ENCODE measurements around the gene HDAC4.

HDAC4 gene

GRCh38 chr2:239300871-239301735, 99.7 kb downstream of the HDAC4 start:
- TF ChIP-seq, protein P1, sequence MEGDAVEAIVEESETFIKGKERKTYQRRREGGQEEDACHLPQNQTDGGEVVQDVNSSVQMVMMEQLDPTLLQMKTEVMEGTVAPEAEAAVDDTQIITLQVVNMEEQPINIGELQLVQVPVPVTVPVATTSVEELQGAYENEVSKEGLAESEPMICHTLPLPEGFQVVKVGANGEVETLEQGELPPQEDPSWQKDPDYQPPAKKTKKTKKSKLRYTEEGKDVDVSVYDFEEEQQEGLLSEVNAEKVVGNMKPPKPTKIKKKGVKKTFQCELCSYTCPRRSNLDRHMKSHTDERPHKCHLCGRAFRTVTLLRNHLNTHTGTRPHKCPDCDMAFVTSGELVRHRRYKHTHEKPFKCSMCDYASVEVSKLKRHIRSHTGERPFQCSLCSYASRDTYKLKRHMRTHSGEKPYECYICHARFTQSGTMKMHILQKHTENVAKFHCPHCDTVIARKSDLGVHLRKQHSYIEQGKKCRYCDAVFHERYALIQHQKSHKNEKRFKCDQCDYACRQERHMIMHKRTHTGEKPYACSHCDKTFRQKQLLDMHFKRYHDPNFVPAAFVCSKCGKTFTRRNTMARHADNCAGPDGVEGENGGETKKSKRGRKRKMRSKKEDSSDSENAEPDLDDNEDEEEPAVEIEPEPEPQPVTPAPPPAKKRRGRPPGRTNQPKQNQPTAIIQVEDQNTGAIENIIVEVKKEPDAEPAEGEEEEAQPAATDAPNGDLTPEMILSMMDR (IDR thresholded peaks at IDR 0.05): no peak
- no peaks in the 10 kb centered on the region for H3K4me1 ChIP-seq (ENCODE audit: control insufficient read depth in 1 of 2, insufficient read depth in 1 of 2, low read depth in 1 of 2, low read length in 1 of 2)
- no peak overlapping the region for H3K4me3 ChIP-seq (ENCODE audit: low read depth in 1 of 2, low read length in 1 of 2)

GRCh38 chr2:239300242-239300641, 100.6 kb downstream of the HDAC4 start:
- TF ChIP-seq, protein P1 (IDR thresholded peaks at IDR 0.05): no peak
- no peaks in the 10 kb centered on the region for H3K9me3 ChIP-seq

More at GRCh38 chr2:239300871-239301735, 99.7 kb downstream of the HDAC4 start:
- Histone ChIP-seq H3K9me3 (no peaks in the 10 kb centered on the region), H3K36me3 (no peaks in the 10 kb centered on the region), H3K27ac (no peak overlapping the region), H3K27me3 (no peaks in the 10 kb centered on the region)

DNA sequence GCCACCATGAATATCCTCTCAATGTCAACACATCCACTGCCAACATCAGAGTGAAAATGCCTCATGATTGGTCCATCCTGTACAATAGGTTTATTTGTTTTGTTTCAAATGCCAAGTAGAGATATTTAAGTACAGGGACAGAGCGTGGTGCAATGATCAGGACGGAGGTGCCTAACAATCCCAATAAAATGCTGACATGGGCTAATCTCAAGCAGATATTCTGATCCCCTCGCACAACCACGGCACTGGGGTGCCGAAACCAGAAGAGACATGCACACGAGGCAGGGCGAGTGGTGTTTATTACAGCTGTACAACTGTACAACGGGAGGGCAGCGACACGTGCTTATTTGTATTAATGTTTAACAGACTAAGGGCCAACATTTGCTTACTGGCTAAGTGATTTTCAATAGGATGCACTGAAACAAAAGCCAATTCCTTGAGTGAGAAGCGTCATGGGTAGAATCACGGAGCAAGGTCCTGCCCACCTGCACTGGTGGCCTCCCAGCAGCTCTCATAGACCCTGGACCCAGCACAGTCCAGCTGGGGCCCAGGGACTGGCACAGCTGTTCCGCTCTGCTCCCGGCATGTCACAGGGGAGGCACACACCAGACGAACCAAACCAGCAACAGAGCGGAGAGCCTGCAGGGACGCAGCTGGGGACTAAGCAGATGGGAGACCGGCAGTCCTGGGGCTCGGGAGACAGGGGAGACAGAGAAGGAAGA, 101.4 kb downstream of the HDAC4 start:
- Histone ChIP-seq H3K4me1 (ENCODE audit: control insufficient read depth in 1 of 2, insufficient read depth in 1 of 2, low read depth in 1 of 2, low read length in 1 of 2) (no peaks in the 10 kb centered on the region), H3K9me3 (no peaks in the 10 kb centered on the region), H3K4me3 (ENCODE audit: low read depth in 1 of 2, low read length in 1 of 2) (no peak overlapping the region), H3K27ac (no peak overlapping the region), H3K27me3 (no peaks in the 10 kb centered on the region), H3K36me3 (no peaks in the 10 kb centered on the region)
- TF ChIP-seq, protein P1 (IDR thresholded peaks at IDR 0.05): no peak

More at GRCh38 chr2:239300242-239300641, 100.6 kb downstream of the HDAC4 start:
- H3K36me3 ChIP-seq: no peaks in the 10 kb centered on the region
- H3K27ac ChIP-seq: no peak overlapping the region
- no peaks in the 10 kb centered on the region for H3K27me3 ChIP-seq
- H3K4me1 ChIP-seq (ENCODE audit: control insufficient read depth in 1 of 2, insufficient read depth in 1 of 2, low read depth in 1 of 2, low read length in 1 of 2): no peaks in the 10 kb centered on the region
- H3K4me3 ChIP-seq (ENCODE audit: low read depth in 1 of 2, low read length in 1 of 2): no peak overlapping the region

DNA sequence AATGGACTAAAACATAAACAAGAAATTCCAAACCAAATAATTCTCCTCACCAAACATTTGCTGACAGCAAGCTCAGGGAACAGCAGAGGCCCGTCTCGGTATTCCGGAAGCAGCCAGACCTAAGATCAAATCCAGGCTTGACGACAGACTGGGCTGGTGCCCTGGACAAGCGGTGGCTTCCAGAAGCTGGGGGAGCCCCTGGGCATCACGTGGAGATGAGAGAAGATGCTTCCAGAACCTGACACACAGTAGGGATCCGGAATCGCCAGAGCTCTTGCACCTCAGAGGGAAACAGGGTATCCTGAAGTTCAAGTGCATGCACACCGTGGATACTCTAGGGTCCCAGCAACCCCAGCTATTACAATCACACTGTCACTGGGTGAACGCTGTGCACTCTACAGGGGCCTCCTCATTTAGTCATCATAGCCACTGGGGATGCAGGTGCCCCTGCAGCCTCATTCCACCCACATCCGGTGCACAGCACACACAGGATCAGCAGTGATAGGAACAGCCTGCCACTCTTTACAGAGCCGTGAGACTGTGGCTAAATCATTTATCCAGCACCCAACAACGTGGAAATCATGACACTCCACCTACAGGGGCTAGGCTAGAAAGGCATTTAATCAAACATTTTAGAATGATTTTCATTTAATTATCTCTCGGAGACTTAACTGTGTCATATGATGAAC, 102.6 kb downstream of the HDAC4 start:
- H3K9me3 ChIP-seq: no peaks in the 10 kb centered on the region
- no peaks in the 10 kb centered on the region for H3K4me1 ChIP-seq (ENCODE audit: control insufficient read depth in 1 of 2, insufficient read depth in 1 of 2, low read depth in 1 of 2, low read length in 1 of 2)
- no peak overlapping the region for H3K27ac ChIP-seq
- TF ChIP-seq, protein P1 (IDR thresholded peaks at IDR 0.05): no peak
- no peaks in the 10 kb centered on the region for H3K27me3 ChIP-seq
- H3K4me3 ChIP-seq (ENCODE audit: low read depth in 1 of 2, low read length in 1 of 2): no peak overlapping the region
- H3K36me3 ChIP-seq: no peaks in the 10 kb centered on the region

- H3K9me3 ChIP-seq: no peaks in the 10 kb centered on the region
- no peaks in the 10 kb centered on the region for H3K27me3 ChIP-seq
- no peaks in the 10 kb centered on the region for H3K36me3 ChIP-seq
- no peak overlapping the region for H3K27ac ChIP-seq
- no peaks in the 10 kb centered on the region for H3K4me1 ChIP-seq (ENCODE audit: control insufficient read depth in 1 of 2, insufficient read depth in 1 of 2, low read depth in 1 of 2, low read length in 1 of 2)
- TF ChIP-seq, protein P1 (IDR thresholded peaks at IDR 0.05): no peak
- no peak overlapping the region for H3K4me3 ChIP-seq (ENCODE audit: low read depth in 1 of 2, low read length in 1 of 2)
Measured at GRCh38 chr2:239297142-239298004, 103.4 kb downstream of the HDAC4 start.
